Measurements from ENCODE around the gene CD276.

CD276 gene

GRCh38 chr15:73683777-73684580, at the start of gene CD276:
TSS of gene CD276 (plus strand) at chr15:73684383. CDS start at chr15:73699640, 15,257 bp downstream.
- peak; percentile 88 for DNase-seq

- DNase-seq = no peak
Observed at GRCh38 chr15:73637527-73637926, 46.7 kb upstream of the CD276 start.

- peak; percentile 13 for DNase-seq
Observed at GRCh38 chr15:73639464-73639863, 44.7 kb upstream of the CD276 start.

- DNase-seq = no peak
Observed at GRCh38 chr15:73647259-73648013, 36.7 kb upstream of the CD276 start.

- no peak for DNase-seq
Observed at GRCh38 chr15:73648014-73648295, 36.2 kb upstream of the CD276 start.

GRCh38 chr15:73650416-73651126, 33.6 kb upstream of the CD276 start:
- peak; percentile 82 for DNase-seq

GRCh38 chr15:73654659-73655058, 29.5 kb upstream of the CD276 start:
- DNase-seq = no peak

GRCh38 chr15:73655724-73656123, 28.5 kb upstream of the CD276 start:
- DNase-seq = no peak

- DNase-seq = no peak
Observed at GRCh38 chr15:73658645-73659044, 25.5 kb upstream of the CD276 start.

GRCh38 chr15:73660455-73660854, 23.7 kb upstream of the CD276 start:
- DNase-seq = no peak

GRCh38 chr15:73674587-73674986, 9.6 kb upstream of the CD276 start:
- DNase-seq = no peak

- DNase-seq = peak; percentile 2
Observed at GRCh38 chr15:73677146-73677607, 7.0 kb upstream of the CD276 start.

- DNase-seq = no peak
Observed at GRCh38 chr15:73677733-73678132, 6.5 kb upstream of the CD276 start.

- DNase-seq = no peak
Observed at GRCh38 chr15:73678498-73678897, 5.7 kb upstream of the CD276 start.

GRCh38 chr15:73679180-73679579, 5.0 kb upstream of the CD276 start:
- no peak for DNase-seq

- no peak for DNase-seq
Observed at GRCh38 chr15:73679964-73680363, 4.2 kb upstream of the CD276 start.

- no peak for DNase-seq
Observed at GRCh38 chr15:73680549-73680948, 3.6 kb upstream of the CD276 start.

- peak; percentile 61 for DNase-seq
Observed at GRCh38 chr15:73681063-73681462, 3.1 kb upstream of the CD276 start.

- no peak for DNase-seq
Observed at GRCh38 chr15:73681856-73682599, 2.2 kb upstream of the CD276 start.

GRCh38 chr15:73682600-73683090, 1.5 kb upstream of the CD276 start:
- no peak for DNase-seq

- no peak for DNase-seq
Observed at GRCh38 chr15:73683257-73683776, 866 bp upstream of the CD276 start.

Measured in MV-4-11 (cell line).